Measurements from ENCODE around the gene KREMEN2. TPM values are rescaled to one million over a fixed set of nuclear protein-coding genes. Genes with fewer than 3 reads are reported as not detected.

Gene KREMEN2
- total and polyA plus RNA-seq, 2 of the 8 experiments (the other 6 are each of a cell fraction or from before 2014, with no cell fraction given) = 6.6 to 7.0 TPM

- Histone ChIP-seq H3K23ac (ENCODE audit: insufficient read length) (no peak overlapping the region), H2BK5ac (ENCODE audit: low read depth, low read length) (no peak overlapping the region), H3K56ac (replicated peaks; ENCODE audit: insufficient read length, low read depth, low read length) (no peak overlapping the region), H2AFZ (ENCODE audit: low read length) (no peak overlapping the region), H2AK5ac (ENCODE audit: low read depth, low read length) (no peak overlapping the region), H4K5ac (ENCODE audit: insufficient read length, low read depth, low read length) (no peak overlapping the region), H3K14ac (ENCODE audit: insufficient read length) (no peak overlapping the region), H2BK120ac (replicated peaks; ENCODE audit: low read depth, low read length) (no peak overlapping the region), H3K79me2 (ENCODE audit: control insufficient read depth in 1 of 2, insufficient read depth in 2 of 2, low read length in 2 of 2) (no peaks in the 10 kb centered on the region), H3K9ac (replicated peaks in 1 of 4; ENCODE audit: extremely low read depth in 1 of 4, low read depth in 3 of 4, low read length in 3 of 4) (no peak overlapping the region), H4K91ac (replicated peaks; ENCODE audit: insufficient read length, low read length) (no peak overlapping the region), H3K27me3 (replicated peaks in 1 of 4; ENCODE audit: control insufficient read depth in 3 of 4, extremely low read depth in 1 of 4, insufficient read depth in 3 of 4, low read length in 3 of 4) (no peaks in the 10 kb centered on the region), H3K9me3 (ENCODE audit: insufficient read depth in 2 of 2, low read depth in 1 of 2, low read length in 1 of 2) (no peaks in the 10 kb centered on the region), H3K4me1 (replicated peaks in 1 of 4; ENCODE audit: control insufficient read depth in 3 of 4, insufficient read depth in 4 of 4, low read length in 3 of 4) (no peaks in the 10 kb centered on the region; a peak in 1 of 7 replicates), H3K4ac (replicated peaks; ENCODE audit: insufficient read length, low read depth, low read length) (no peak overlapping the region), H3K23me2 (ENCODE audit: low read depth, low read length) (no peaks in the 10 kb centered on the region), H2BK15ac (ENCODE audit: low read length) (no peak overlapping the region), H4K8ac (ENCODE audit: extremely low read depth, insufficient read depth, low read length) (no peak overlapping the region), H3K36me3 (ENCODE audit: control insufficient read depth in 2 of 4, insufficient read depth in 4 of 4, low read length in 3 of 4) (peaks cover 0 to 15% (median 6%) of the 10 kb centered on the region in 4 experiments; a peak in 4 of 8 replicates), H3K18ac (ENCODE audit: extremely low read depth, low read length) (no peak overlapping the region), H3K79me1 (ENCODE audit: low read depth, low read length) (no peaks in the 10 kb centered on the region; the same call in 1 of the 2 replicates), H4K20me1 (replicated peaks in 1 of 2; ENCODE audit: control insufficient read depth in 1 of 2, insufficient read depth in 2 of 2, low read length in 2 of 2) (no peaks in the 10 kb centered on the region), H3K4me2 (ENCODE audit: insufficient read depth in 1 of 2, low read depth in 2 of 2, low read length in 2 of 2) (no peak overlapping the region), H3K4me3 (ENCODE audit: extremely low read depth in 1 of 4, insufficient read depth in 2 of 4, low read depth in 3 of 4, low read length in 4 of 4) (no peak overlapping the region), H2BK20ac (ENCODE audit: low read length) (no peak overlapping the region), H2BK12ac (ENCODE audit: low read depth, low read length) (no peak overlapping the region), H3K27ac (ENCODE audit: low read depth, low read length) (no peak overlapping the region)
- ChIA-PET POLR2A (ENCODE audit: partially characterized antibody) (no interaction called here), CTCF (ENCODE audit: partially characterized antibody) (no interaction called here)
- no peak for FAIRE-seq
- 93% methylated on average over 7 of the region's 12 CpGs; no CpG with 5 or more reads in 1 of the 2 experiments for WGBS, 2 experiments (ENCODE audit: extremely low coverage in 1 of 2, insufficient coverage in 1 of 2, insufficient read length in 1 of 2, insufficient replicate concordance in 2 of 2, low coverage in 1 of 2, low lambda C conversion rate in 2 of 2, missing lambda C conversion rate in 1 of 2)
- no peak for DNase-seq (ENCODE audit: low read depth in 1 of 2, low spot score in 2 of 2)
- TF ChIP-seq BCL11A (IDR thresholded peaks at IDR 0.05; ENCODE audit: low read depth in 2 of 2, low read length in 2 of 2) (no peak), ASH2L (IDR thresholded peaks at IDR 0.05; ENCODE audit: low read length) (no peak), ATF2 (IDR thresholded peaks at IDR 0.05; ENCODE audit: low read length) (no peak), CEBPB (IDR thresholded peaks at IDR 0.05; ENCODE audit: low read depth, low read length) (no peak), RXRA (IDR thresholded peaks at IDR 0.05; ENCODE audit: insufficient read depth, low read depth, low read length) (no peak), FOSL1 (IDR thresholded peaks at IDR 0.05; ENCODE audit: insufficient read depth, low read depth, low read length) (no peak), KDM5A (IDR thresholded peaks at IDR 0.05; ENCODE audit: low read length) (no peak), RBBP5 (IDR thresholded peaks at IDR 0.05; ENCODE audit: borderline replicate concordance, low read depth, low read length) (no peak), SP4 (IDR thresholded peaks at IDR 0.05; ENCODE audit: low read length) (no peak), E2F6 (IDR thresholded peaks at IDR 0.05) (no peak), JUN (IDR thresholded peaks at IDR 0.05; ENCODE audit: low read depth, low read length) (no peak), MAFK (IDR thresholded peaks at IDR 0.05; ENCODE audit: low read depth, low read length) (no peak)
Measured at GRCh38 chr16:2938206-2938605, 25.9 kb upstream of the KREMEN2 start.
